Jurkat, Clone E6-1 (cell line): ENCODE data around the gene ETS1.

Source experiments
- DNase-seq: peaks from one replicate; pipeline ENCODE4 v3.0.0-alpha.2; 2011; ENCODE audit warnings: low read depth, low spot score
- H3K4me3 ChIP-seq: 2 replicates; pipeline ENCODE4 v1.5.1; 2011; ENCODE audit warnings: mild to moderate bottlenecking, low read length, control low read depth, moderate library complexity

The ETS1 gene

DNA sequence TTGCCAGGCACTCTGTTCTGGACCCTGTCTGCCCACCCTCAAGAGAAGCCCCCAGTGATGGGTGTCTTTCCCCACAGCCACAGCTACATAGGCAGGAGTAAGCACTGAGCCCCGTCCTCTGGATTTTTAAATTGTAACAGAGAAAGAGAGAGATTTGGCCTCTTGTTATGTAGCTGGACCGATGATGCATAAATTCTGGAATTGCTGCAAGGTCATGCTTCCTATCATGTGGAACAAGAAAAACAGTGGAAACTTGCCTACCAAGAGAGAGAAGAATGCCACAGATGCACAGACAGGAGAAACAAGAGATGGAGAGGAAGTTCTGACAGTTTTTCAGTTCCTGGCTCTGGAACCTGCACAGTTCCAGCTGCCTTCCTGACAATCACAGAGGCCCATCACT lies 150.2 kb downstream of the ETS1 start:
- no peak overlapping the region for H3K4me3 ChIP-seq
- DNase-seq = no peak

DNA sequence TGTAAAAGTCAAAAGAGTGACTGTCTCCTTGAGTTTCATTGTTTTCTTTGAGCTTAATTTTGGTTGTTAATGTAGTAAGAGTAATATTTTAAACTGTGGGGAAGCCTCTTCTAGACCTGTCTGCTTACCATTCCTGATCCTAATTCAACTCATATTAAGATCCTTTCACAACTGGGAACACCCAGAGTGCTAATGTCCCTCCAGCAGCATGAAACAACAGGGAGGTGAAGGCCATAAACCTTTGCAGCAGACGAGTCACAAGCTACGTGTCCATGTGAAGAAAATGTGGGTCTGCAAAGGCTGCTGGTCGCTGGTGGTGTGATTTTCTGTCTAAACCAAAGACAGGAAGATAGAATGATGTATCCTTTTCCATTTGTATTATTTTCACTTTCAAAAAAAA lies 152.5 kb downstream of the ETS1 start:
- no peak for DNase-seq
- no peak overlapping the region for H3K4me3 ChIP-seq

DNA sequence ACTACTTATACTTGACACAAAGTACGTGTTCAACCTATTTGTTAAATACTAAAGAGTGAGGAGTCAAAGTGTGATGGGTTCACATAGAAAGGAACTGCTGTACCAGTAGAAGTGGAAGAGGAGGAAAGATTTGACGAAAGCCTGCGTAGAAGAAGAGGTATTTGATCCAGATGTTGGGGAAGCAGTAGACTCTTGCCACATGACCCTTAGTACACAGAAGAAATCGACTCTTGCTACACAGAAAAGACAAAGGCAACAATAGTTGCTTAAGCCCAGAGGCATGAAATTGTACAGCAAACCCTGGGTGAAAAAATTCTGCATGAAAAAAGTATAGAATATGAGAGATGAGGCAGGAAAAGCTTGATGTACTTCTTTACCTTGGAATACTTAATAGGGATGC lies 152.9 kb downstream of the ETS1 start:
- DNase-seq = no peak

GRCh38 chr11:128432926-128433325 lies 154.4 kb downstream of the ETS1 start:
- DNase-seq = no peak

More for the DNA sequence above, 152.9 kb downstream of the ETS1 start:
- H3K4me3 ChIP-seq = no peak overlapping the region

DNA sequence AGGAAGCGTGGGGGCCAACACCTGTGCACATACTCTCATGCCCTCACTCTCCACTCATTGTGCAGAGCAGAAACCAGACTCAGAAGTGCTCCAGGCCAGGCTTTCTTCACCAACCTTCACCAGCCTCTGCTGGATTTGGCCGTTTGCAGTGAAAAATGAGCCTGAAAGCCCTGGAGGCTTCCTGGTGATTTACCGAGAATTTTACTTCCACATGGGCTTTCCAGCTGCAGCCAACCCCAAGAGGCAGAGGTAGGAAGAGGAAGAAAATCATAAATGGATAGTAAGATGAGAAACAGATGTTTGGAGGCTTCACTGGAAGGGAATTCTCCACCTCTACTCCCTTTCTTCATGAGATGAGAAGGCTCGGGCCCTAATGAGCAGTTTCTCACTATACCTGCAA lies 155.4 kb downstream of the ETS1 start:
- H3K4me3 ChIP-seq = no peak overlapping the region
- DNase-seq = no peak

More at GRCh38 chr11:128432926-128433325, 154.4 kb downstream of the ETS1 start:
- no peak overlapping the region for H3K4me3 ChIP-seq

GRCh38 chr11:128428935-128429334 lies 158.4 kb downstream of the ETS1 start:
- H3K4me3 ChIP-seq = no peak overlapping the region
- no peak for DNase-seq

GRCh38 chr11:128424851-128425285 lies 162.5 kb downstream of the ETS1 start:
- DNase-seq = no peak
- H3K4me3 ChIP-seq = no peak overlapping the region

GRCh38 chr11:128424271-128424711 lies 163.1 kb downstream of the ETS1 start:
- no peak overlapping the region for H3K4me3 ChIP-seq

DNA sequence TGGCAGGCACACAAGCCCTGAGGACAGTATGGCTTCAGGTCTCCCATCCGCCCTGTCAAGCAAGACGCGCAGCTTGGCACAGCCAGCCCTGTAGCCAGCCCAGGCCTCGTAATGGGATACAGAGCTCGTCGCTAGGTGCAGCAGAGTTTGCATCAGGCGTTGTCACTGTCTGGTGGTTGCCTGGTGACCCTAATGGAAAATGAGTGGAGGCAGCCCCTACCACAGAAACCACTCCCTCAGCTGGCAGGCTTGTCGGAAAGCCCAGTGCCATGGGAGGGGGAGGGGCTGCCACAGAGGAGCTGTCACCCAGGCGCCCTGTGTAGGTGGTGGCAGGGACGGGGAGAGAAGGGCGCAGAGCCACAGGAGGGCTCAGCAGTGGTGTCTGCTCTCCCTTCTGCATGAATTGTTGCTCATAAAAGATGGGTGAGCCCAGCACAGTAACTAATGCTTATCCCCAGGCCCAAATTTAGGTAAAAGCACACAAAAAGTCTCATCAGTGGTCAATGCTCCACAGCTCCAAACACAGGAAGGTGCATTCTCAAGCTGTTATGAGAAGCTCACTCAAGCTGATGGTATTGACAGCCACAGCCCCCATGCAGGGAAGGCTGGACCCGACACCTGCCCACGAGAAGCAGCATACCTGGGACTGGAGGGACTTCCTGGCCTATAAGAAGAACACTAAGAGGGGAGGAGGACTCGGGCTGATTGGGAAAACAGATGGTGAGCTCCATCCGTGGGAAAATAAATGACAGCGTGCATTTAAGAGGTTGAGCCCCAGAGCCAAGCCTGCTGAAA lies 164.6 kb downstream of the ETS1 start:
- DNase-seq = peak; percentile 97
- H3K4me3 ChIP-seq = peak overlapping the region; percentile 26

More at GRCh38 chr11:128424271-128424711, 163.1 kb downstream of the ETS1 start:
- no peak for DNase-seq

GRCh38 chr11:128421577-128422330 lies 165.6 kb downstream of the ETS1 start:
- no peak for DNase-seq
- H3K4me3 ChIP-seq = no peak overlapping the region

GRCh38 chr11:128420951-128421350 lies 166.4 kb downstream of the ETS1 start:
- no peak for DNase-seq
- no peak overlapping the region for H3K4me3 ChIP-seq

- DNase-seq = no peak
- H3K4me3 ChIP-seq = no peak overlapping the region
Observed at GRCh38 chr11:128420265-128420664, 167.1 kb downstream of the ETS1 start.

DNA sequence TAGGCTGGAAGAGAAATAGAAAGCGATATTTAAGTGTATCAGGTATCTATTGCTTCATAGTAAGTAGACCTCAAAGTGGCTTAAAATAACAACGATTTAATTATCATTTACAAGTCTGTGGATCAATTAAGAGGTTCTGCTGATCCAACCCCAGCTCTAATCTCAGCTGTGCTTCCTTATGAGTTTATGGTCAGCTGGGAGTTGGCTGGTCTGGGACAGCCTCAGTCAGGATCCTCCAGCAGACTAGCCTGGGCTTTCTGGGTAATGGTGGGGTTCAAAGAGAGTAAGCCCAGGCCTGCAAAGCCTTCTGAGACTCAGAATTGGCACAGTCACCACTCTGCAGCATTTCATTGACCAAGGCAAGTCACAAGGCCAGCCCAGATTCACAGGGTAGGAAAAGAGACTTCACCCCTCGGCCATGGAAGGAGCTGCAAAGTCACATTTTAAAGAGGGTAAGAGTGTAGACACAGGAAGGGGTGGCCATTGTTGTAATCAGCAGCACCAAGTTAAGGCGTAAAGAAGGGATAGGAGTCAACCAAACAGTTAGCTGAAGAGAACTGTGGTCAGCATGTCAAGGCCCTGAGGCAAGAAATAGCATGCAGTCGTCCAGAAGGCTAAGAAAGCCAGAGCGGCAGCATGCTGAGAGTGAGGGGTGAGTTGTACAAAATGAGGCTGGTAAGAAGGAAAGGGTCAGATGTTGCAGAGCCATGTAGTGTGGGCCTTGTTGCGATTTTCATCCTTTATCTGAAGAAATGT lies 168.2 kb downstream of the ETS1 start:
- DNase-seq = no peak
- no peak overlapping the region for H3K4me3 ChIP-seq

DNA sequence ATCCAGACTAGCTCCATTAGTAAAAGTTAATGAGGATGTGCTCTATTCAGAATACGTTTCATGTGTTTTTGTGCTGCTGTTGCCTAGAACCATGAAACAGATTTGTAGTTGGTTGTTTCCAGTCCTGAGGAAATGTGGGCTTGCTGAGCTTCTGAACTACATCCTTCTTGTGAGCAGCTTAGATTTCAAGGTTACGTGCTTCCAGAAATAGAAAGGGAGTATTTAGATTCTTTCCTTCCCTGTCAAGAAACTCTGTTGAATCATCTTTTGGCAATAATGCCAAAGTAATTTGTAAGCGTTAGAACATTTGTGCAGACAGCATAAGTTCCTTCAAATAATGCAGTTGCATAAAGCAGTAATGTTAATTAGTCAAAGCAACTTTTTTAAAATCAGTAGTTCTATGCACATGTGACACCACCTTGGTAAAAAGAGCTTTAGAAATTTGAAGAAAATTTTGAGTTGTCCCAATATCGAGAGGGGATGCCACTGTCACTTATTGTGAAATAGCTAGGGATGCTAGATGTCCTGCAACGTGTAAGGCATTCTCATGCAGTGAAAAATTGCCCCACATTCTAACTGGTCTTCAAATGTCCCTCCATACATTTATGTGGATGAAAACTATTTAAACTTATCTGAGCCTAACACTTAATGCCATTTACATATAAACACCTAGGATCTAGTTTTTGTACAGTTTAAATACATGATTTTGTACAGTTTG lies 169.6 kb downstream of the ETS1 start:
- no peak for DNase-seq
- H3K4me3 ChIP-seq = no peak overlapping the region

DNA sequence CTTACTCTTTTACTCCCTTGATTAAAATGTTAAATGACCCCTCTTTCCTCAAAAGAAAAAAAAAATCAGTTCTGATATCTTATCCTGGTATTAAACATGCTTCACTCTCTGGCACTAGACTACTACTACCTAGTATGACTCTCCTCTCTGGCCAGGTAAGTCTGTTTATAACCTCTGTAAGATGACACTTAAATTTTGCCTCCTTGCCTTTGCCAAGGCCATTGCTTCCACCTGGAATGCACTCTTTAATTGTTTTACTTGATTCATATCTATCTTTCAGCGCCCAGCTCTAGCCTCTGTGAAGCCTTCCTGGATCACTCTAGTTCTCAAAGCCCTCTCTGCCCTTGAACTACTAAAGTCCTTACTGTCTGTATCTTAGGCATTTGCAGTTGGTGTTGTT lies 170.4 kb downstream of the ETS1 start:
- no peak overlapping the region for H3K4me3 ChIP-seq
- no peak for DNase-seq

- no peak overlapping the region for H3K4me3 ChIP-seq
- DNase-seq = no peak
Observed at GRCh38 chr11:128415539-128415938, 171.8 kb downstream of the ETS1 start.

GRCh38 chr11:128412847-128413791 lies 174.2 kb downstream of the ETS1 start:
- no peak overlapping the region for H3K4me3 ChIP-seq
- DNase-seq = no peak

- peak; percentile 80 for DNase-seq
- H3K4me3 ChIP-seq = no peak overlapping the region
Observed at GRCh38 chr11:128411812-128412211, 175.5 kb downstream of the ETS1 start.
